WTC11 (cell line): Measurements from ENCODE around the gene MACROD2. TPM values are rescaled to one million over a fixed set of nuclear protein-coding genes. Genes with fewer than 3 reads are reported as not detected.

Experiments used
- ATAC-seq: fragments of 200-7000 bp; cut with Tn5 transposase; 2 replicates; pipeline ENCODE4 v1.10.0; 2021; ENCODE audit warnings: mild to moderate bottlenecking, moderate library complexity
- CTCF ChIA-PET: fragments of 300-600 bp; sonication (Branson Sonifier 250); formaldehyde crosslinking; loops from one replicate; lab custom pipeline; 2021; ENCODE audit warnings: antibody characterized with exemption; lab: Charles Lee
- POLR2A ChIA-PET: fragments of 350-600 bp; sonication (Branson Sonifier 250); formaldehyde crosslinking; loops from one replicate; lab custom pipeline; 2021; ENCODE audit warnings: antibody characterized with exemption; lab: Charles Lee
- DNase-seq: peaks from one replicate; pipeline ENCODE4 v3.0.0; 2021; ENCODE audit warnings: low spot score
- H3K27ac Mint-ChIP-seq: 2 replicates; pipeline ENCODE4 v1.8.0; 2021; ENCODE audit warnings: mixed read lengths
- H3K27me3 Mint-ChIP-seq: 2 replicates; pipeline ENCODE4 v1.8.0; 2021; ENCODE audit warnings: low read depth, mild to moderate bottlenecking, moderate library complexity, mixed read lengths
- H3K36me3 Mint-ChIP-seq: 2 replicates; pipeline ENCODE4 v1.8.0; 2021; ENCODE audit warnings: mixed read lengths
- H3K4me1 Mint-ChIP-seq: 2 replicates; pipeline ENCODE4 v1.8.0; 2022; ENCODE audit warnings: mixed read lengths
- H3K4me3 Mint-ChIP-seq: 2 replicates; pipeline ENCODE4 v1.8.0; 2021; ENCODE audit warnings: mild to moderate bottlenecking, moderate library complexity, mixed read lengths
- H3K9me3 Mint-ChIP-seq: 2 replicates; pipeline ENCODE4 v1.8.0; 2021; ENCODE audit warnings: mixed read lengths
- CBFB ChIP-seq: sonication (generic); formaldehyde crosslinking; IDR thresholded peaks from 2 replicates; pipeline ENCODE4 v1.8.1; 2022; ENCODE audit warnings: mild to moderate bottlenecking, low read depth, missing genetic modification reagents
- CREB1 ChIP-seq: sonication (generic); formaldehyde crosslinking; IDR thresholded peaks from 2 replicates; pipeline ENCODE4 v1.8.0; 2023; ENCODE audit warnings: mild to moderate bottlenecking, missing genetic modification reagents
- FOXJ3 ChIP-seq: sonication (generic); formaldehyde crosslinking; IDR thresholded peaks from 2 replicates; pipeline ENCODE4 v1.9.0; 2021; ENCODE audit warnings: missing genetic modification reagents, mild to moderate bottlenecking, borderline replicate concordance
- JAZF1 ChIP-seq: fragments of 250-450 bp; sonication (Bioruptor Pico); IDR thresholded peaks from 2 replicates; pipeline ENCODE4 v1.9.0; 2021; ENCODE audit warnings: moderate library complexity, mild to moderate bottlenecking, inconsistent platforms
- JUN ChIP-seq: sonication (generic); formaldehyde crosslinking; IDR thresholded peaks from 2 replicates; pipeline ENCODE4 v1.8.0; 2023; ENCODE audit warnings: mild to moderate bottlenecking, missing genetic modification reagents
- NR1H2 ChIP-seq: sonication (generic); formaldehyde crosslinking; IDR thresholded peaks from 2 replicates; pipeline ENCODE4 v1.9.0; 2021; ENCODE audit warnings: mild to moderate bottlenecking, moderate library complexity, missing genetic modification reagents
- SOX15 ChIP-seq: fragments of 250-450 bp; sonication (Bioruptor Pico); IDR thresholded peaks from 2 replicates; pipeline ENCODE4 v1.9.0; 2021; ENCODE audit warnings: mild to moderate bottlenecking
- ZBTB21 ChIP-seq: sonication (generic); formaldehyde crosslinking; IDR thresholded peaks from 2 replicates; pipeline ENCODE4 v1.8.1; 2023; ENCODE audit warnings: mild to moderate bottlenecking, missing genetic modification reagents, borderline replicate concordance
- ZNF263 ChIP-seq: sonication (generic); formaldehyde crosslinking; IDR thresholded peaks from 2 replicates; pipeline ENCODE4 v1.8.1; 2022; ENCODE audit warnings: low read depth, mild to moderate bottlenecking, moderate library complexity, missing genetic modification reagents
- ZNF396 ChIP-seq: fragments of 250-450 bp; sonication (Bioruptor Pico); IDR thresholded peaks from 2 replicates; pipeline ENCODE4 v1.8.0; 2021; ENCODE audit warnings: mild to moderate bottlenecking, moderate library complexity, borderline replicate concordance
- total RNA-seq: library from RNA; stranded (reverse); gene quantifications from 3 replicates; pipeline ENCODE4 v1.2.3, GENCODE V29; 2021
- TF ChIP-seq, protein P1 (sequence below): sonication (generic); formaldehyde crosslinking; IDR thresholded peaks from 2 replicates; pipeline ENCODE4 v1.8.1; 2023; ENCODE audit warnings: mild to moderate bottlenecking, missing genetic modification reagents
- TF ChIP-seq, protein P2 (sequence below): sonication (generic); formaldehyde crosslinking; IDR thresholded peaks from 2 replicates; pipeline ENCODE4 v1.8.0; 2022; ENCODE audit warnings: mild to moderate bottlenecking, missing genetic modification reagents
- TF ChIP-seq, protein P3 (sequence below): sonication (generic); formaldehyde crosslinking; conservative IDR thresholded peaks from 2 replicates; pipeline ENCODE4 v1.8.1; 2023; ENCODE audit warnings: mild to moderate bottlenecking, low read depth, missing genetic modification reagents, moderate library complexity
- TF ChIP-seq, protein P4 (sequence below): fragments of 250-450 bp; sonication (Bioruptor Pico); conservative IDR thresholded peaks from 2 replicates; pipeline ENCODE4 v1.9.0; 2021; ENCODE audit warnings: mild to moderate bottlenecking
- TF ChIP-seq, protein P5 (sequence below): sonication (generic); formaldehyde crosslinking; IDR thresholded peaks from 2 replicates; pipeline ENCODE4 v1.8.0; 2022; ENCODE audit warnings: mild to moderate bottlenecking, missing genetic modification reagents
- TF ChIP-seq, protein P6 (sequence below): sonication (generic); formaldehyde crosslinking; IDR thresholded peaks from 2 replicates; pipeline ENCODE4 v1.8.1; 2022; ENCODE audit warnings: low read depth, mild to moderate bottlenecking, moderate library complexity, missing genetic modification reagents, borderline replicate concordance

Gene MACROD2
- total RNA-seq, 1 experiment from 2014 or later = 4.1 TPM

DNA sequence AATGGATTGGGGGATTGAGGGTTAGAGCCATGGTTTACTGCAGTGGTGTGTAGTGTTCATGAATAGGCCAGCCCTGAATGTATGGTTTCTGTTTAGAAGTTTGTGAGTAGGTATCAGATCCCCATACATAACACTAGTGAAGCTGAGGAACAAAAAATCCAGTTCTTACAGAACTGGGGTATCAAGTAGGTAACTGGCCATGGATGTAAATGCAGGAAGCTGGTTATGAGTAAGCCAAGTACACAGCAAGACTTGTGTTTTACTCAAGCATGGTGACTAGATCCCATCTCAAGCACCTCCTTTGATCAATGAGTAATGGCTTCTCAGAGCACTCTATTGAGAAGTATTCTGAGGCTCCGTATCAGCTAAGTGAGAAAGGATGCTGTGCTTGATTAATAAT is 955.8 kb downstream of the MACROD2 start (continued):
- TF ChIP-seq, protein P1, sequence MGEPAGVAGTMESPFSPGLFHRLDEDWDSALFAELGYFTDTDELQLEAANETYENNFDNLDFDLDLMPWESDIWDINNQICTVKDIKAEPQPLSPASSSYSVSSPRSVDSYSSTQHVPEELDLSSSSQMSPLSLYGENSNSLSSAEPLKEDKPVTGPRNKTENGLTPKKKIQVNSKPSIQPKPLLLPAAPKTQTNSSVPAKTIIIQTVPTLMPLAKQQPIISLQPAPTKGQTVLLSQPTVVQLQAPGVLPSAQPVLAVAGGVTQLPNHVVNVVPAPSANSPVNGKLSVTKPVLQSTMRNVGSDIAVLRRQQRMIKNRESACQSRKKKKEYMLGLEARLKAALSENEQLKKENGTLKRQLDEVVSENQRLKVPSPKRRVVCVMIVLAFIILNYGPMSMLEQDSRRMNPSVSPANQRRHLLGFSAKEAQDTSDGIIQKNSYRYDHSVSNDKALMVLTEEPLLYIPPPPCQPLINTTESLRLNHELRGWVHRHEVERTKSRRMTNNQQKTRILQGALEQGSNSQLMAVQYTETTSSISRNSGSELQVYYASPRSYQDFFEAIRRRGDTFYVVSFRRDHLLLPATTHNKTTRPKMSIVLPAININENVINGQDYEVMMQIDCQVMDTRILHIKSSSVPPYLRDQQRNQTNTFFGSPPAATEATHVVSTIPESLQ (CRISPR knock-in tag) = no peak
- TF ChIP-seq ZNF263 (CRISPR knock-in tag) = no peak
- no peak for TF ChIP-seq CBFB
- no peak for TF ChIP-seq SOX15 (CRISPR knock-in tag)
- TF ChIP-seq, protein P2, sequence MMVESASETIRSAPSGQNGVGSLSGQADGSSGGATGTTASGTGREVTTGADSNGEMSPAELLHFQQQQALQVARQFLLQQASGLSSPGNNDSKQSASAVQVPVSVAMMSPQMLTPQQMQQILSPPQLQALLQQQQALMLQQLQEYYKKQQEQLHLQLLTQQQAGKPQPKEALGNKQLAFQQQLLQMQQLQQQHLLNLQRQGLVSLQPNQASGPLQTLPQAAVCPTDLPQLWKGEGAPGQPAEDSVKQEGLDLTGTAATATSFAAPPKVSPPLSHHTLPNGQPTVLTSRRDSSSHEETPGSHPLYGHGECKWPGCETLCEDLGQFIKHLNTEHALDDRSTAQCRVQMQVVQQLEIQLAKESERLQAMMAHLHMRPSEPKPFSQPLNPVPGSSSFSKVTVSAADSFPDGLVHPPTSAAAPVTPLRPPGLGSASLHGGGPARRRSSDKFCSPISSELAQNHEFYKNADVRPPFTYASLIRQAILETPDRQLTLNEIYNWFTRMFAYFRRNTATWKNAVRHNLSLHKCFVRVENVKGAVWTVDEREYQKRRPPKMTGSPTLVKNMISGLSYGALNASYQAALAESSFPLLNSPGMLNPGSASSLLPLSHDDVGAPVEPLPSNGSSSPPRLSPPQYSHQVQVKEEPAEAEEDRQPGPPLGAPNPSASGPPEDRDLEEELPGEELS (CRISPR knock-in tag) = no peak

DNA sequence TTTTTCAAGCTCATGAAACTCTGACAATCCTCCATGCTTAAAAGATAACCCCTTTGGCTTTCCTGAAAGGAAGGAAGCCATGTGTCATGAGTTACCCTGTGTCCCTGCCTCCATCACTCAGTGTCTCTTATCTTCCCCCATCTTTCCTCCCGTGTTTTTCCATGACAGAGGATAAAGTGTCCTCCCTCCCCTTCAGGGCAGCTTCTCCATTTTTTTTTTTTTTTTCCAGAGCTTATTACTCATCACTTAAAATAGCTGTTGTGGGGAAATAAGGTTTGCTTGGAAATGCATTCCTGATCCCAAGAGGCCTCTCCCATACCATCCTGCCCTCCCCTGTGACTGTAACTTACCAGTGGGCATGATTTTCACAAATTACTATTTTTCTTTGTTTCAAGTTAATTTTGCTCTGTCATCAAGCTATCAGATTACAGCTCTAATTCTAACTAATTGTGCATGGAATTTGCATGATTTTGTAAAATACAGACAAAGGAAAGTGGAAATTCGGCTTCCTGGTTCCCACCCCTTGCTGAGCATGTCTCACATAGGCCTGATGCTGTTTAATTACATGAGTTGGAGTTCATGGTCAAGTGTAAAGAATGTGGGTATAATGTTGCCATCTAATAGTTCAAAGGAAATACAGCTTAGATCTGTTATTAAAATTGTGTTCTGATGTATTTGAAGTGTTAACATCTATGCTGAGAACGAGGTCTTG is 956.5 kb downstream of the MACROD2 start:
- Mint-ChIP-seq H3K9me3 (peaks cover 10% of the 10 kb centered on the region), H3K4me1 (peaks cover 61% of the 10 kb centered on the region), H3K4me3 (no peak overlapping the region), H3K27ac (0 out of 2 replicates have a peak overlapping the region, but pooled peaks have one; percentile 10), H3K36me3 (no peaks in the 10 kb centered on the region), H3K27me3 (no peaks in the 10 kb centered on the region)
- ChIA-PET CTCF (no interaction called here), POLR2A (interaction anchor here (0.7 kb wide), 1 partner anchor 593 kb away, joined by 4 read pairs; no protein-coding TSS in a partner anchor)
- DNase-seq = no peak
- no peak for ATAC-seq
- TF ChIP-seq, protein P3, sequence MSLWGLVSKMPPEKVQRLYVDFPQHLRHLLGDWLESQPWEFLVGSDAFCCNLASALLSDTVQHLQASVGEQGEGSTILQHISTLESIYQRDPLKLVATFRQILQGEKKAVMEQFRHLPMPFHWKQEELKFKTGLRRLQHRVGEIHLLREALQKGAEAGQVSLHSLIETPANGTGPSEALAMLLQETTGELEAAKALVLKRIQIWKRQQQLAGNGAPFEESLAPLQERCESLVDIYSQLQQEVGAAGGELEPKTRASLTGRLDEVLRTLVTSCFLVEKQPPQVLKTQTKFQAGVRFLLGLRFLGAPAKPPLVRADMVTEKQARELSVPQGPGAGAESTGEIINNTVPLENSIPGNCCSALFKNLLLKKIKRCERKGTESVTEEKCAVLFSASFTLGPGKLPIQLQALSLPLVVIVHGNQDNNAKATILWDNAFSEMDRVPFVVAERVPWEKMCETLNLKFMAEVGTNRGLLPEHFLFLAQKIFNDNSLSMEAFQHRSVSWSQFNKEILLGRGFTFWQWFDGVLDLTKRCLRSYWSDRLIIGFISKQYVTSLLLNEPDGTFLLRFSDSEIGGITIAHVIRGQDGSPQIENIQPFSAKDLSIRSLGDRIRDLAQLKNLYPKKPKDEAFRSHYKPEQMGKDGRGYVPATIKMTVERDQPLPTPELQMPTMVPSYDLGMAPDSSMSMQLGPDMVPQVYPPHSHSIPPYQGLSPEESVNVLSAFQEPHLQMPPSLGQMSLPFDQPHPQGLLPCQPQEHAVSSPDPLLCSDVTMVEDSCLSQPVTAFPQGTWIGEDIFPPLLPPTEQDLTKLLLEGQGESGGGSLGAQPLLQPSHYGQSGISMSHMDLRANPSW = no peak
- TF ChIP-seq, protein P2 (CRISPR knock-in tag) = no peak
- TF ChIP-seq, protein P4, sequence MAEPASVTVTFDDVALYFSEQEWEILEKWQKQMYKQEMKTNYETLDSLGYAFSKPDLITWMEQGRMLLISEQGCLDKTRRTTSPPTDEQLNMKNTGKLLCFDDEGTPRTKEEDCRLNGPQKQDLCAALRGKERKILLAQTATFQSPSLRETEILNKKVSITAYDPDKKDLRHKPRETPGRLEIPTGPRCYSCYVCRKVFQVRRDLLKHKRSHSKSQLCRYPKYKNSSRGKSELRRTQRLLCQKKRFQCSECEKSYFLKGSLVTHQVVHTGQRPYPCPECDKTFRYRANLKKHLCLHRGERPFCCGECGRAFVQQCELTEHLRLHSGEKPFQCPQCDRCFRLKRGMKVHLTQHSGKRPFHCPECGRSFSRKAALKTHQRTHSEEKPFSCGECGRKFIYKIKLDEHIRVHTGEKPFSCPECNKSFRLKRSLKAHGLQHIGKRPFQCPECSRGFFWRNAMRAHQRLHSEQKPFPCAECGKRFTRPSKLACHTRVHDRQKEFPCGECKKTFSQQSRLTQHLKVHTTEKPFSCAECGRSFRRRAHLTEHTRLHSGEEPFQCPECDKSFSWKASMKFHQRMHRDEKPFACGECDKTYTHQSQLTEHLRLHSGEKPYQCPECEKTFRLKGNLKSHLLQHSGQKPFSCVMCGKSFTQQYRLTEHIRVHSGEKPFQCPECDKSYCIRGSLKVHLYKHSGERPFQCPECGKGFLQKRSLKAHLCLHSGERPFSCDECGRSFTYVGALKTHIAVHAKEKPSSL (CRISPR knock-in tag) = no peak
- TF ChIP-seq FOXJ3 (CRISPR knock-in tag) (no peak), CREB1 (no peak), JAZF1 (CRISPR knock-in tag) (no peak), NR1H2 (CRISPR knock-in tag) (no peak), ZNF396 (CRISPR knock-in tag) (no peak), JUN (CRISPR knock-in tag) (no peak), ZBTB21 (CRISPR knock-in tag) (no peak)
- TF ChIP-seq, protein P5, sequence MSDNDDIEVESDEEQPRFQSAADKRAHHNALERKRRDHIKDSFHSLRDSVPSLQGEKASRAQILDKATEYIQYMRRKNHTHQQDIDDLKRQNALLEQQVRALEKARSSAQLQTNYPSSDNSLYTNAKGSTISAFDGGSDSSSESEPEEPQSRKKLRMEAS = no peak
- TF ChIP-seq, protein P6, sequence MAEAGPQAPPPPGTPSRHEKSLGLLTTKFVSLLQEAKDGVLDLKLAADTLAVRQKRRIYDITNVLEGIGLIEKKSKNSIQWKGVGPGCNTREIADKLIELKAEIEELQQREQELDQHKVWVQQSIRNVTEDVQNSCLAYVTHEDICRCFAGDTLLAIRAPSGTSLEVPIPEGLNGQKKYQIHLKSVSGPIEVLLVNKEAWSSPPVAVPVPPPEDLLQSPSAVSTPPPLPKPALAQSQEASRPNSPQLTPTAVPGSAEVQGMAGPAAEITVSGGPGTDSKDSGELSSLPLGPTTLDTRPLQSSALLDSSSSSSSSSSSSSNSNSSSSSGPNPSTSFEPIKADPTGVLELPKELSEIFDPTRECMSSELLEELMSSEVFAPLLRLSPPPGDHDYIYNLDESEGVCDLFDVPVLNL (CRISPR knock-in tag) = no peak
